GM21717 (cell line): ENCODE data around the gene SNX3.

Experiments
- ATAC-seq: cut with Tn5 transposase; IDR thresholded peaks from one replicate; pipeline ENCODE4 v1.9.1; 2021; ENCODE audit warnings: mild to moderate bottlenecking, moderate library complexity; ENCODE audit not compliant: unreplicated experiment

SNX3 gene

DNA sequence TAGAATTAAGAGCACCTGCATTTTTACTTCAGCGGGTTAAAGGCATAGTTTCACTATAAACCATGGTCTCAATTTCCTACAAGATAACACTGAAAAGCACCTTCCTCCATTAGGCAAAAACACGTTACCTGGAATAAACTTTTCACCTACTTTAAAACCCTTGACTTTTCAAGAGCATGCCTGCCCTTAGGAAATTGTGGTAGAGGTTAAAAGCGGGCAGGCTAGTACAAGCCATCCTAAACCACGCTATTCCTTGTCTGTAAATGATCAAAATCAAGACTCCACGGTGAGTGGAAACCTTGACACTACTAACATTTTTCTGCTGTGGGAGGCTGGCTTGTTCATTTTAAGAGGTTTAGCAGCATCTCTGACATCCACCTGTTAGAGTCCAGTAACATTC is 51.1 kb downstream of the SNX3 start:
- no peak for ATAC-seq

DNA sequence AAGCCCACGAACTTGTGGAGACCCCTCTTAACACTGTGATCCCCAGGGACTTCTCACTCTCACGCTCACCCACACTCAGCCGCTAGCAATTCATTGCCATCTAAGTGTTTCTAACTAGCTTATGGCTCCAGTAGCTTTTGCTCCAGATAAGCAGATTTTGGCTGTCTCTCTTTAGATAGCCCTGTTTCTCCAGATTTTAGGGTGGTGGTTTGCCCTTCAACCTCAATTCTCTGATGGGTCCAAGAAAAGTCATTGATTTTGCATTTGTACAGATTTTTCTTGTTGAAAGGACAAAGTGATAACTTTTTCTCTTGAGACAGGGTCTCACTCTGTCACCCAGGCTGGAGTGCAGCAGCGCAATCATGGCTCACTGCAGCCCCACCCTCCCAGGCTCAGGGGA is 53.8 kb downstream of the SNX3 start:
- no peak for ATAC-seq

GRCh38 chr6:108203189-108204112 is 57.4 kb downstream of the SNX3 start:
- ATAC-seq: no peak

GRCh38 chr6:108200631-108201030 is 60.2 kb downstream of the SNX3 start:
- no peak for ATAC-seq

DNA sequence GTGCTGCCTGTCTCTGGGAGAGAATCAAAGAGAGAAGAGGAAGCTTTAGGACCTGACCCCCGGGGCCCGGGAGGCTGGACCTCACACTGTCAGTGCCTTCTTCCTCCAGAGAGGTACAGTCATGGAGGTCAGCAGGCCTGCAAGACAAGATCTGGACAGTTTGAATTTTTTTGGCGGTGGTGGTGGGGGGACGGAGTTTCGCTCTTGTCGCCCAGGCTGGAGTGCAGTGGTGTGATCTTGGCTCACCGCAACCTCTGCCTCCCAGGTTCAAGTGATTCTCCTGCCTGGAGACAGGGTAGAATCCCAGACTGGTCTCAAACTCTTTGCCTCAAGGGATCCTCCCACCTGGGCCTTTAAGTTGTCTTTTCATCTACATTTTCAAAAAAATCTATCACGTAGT is 60.7 kb downstream of the SNX3 start:
- no peak for ATAC-seq

- no peak for ATAC-seq
Measured at GRCh38 chr6:108198761-108199498, 61.9 kb downstream of the SNX3 start.

DNA sequence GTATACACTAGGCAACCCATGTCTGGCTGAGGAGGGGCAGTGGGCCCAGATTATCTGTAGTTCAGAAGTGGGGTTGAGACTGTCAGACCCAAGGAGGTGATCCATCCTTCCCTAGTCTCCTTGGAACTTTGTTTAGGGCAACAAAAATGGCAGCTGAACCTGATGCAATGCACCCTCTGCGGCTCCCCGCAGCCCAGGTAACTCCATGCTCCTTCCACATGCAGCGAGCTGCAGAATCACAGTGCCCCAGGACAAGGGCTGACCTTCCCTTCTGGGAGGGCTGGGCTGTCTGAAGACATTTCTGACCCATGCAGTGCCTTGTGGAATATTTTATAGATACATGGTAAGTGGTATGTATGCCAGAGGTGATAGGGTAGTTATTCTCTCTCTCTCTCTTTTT is 65.6 kb downstream of the SNX3 start:
- no peak for ATAC-seq

- ATAC-seq: no peak
Measured at GRCh38 chr6:108194503-108194902, 66.3 kb downstream of the SNX3 start.

- ATAC-seq: no peak
Measured at GRCh38 chr6:108193835-108194234, 67.0 kb downstream of the SNX3 start.

- ATAC-seq: no peak
Measured at GRCh38 chr6:108193131-108193530, 67.7 kb downstream of the SNX3 start.

GRCh38 chr6:108187519-108187918 is 73.3 kb downstream of the SNX3 start:
- ATAC-seq: no peak

DNA sequence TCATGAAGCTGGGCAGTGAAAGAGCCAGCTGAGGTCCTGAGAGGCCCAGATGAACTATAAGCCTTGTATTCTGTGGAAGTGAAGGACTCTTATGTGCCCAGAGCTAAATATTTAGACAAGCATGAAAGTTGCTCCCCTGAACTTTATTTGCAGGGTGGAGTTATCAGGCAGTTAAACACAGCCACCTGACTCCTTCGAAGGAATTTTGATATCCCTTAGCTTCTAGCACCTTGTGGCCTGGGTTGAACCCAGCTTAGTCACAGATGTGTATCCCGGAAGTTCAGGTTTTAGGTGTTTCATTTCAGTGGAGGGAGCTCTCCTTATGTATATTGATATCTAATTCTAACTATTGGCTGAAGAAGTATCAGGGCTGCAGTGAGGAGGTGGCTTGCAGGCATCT is 74.6 kb downstream of the SNX3 start:
- no peak for ATAC-seq

DNA sequence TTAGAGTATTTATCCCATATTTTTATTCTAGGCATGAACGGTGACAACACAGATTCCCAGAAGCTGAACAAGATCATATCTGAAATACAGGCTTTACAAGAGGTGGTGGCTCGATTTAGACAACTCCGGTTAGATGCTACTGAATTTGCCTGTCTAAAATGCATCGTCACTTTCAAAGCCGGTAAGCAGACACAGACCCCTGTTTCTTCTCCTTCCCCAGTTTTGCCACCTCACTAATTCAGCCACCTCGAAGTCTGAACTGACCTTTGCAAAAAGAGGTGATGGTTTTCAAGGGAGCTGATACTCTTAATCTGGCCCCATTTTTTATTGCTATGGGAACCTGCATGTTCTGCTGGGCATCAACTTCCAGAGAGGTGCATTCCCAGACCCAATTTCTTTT is 80.1 kb downstream of the SNX3 start:
- ATAC-seq: no peak

- ATAC-seq: no peak
Measured at GRCh38 chr6:108180266-108180665, 80.6 kb downstream of the SNX3 start.

- ATAC-seq: no peak
Measured at GRCh38 chr6:108179741-108180140, 81.1 kb downstream of the SNX3 start.

DNA sequence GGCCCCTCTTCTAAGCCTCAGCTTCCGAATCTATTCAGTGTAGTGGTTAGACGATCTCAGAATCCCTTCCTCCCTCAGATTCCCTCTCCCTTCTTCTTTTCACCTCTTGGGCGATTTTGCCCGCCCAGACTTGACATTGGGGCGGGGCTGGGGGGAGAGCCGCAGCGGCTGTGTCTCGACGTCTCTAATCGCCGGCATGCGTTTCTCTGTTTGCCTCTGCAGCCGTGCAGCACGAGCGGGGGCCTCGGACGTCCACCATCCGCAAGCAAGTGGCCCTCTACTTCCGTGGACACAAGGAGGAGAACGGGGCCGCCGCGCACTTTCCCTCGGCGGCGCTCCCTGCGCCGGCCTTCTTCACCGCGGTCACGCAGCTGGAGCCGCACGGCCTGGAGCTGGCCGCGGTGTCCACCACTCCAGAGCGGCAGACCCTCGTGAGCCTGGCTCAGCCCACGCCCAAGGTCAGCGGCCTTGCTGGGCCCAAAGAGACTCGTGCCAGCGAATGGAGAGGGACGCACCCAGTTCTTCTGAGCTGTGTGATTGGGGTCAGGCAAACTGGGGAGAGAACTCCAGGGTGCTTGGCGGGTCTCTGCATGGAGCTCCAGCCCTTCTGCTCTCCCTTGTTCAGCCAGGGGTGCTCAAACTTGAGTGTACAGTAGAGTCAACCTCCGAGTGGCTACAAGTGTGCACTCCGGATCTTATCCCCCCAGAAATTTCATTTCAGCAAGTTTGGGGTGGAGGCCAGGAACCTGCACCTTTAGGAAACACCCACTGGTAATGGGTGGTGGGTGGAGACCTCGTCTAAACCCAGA is 84.4 kb downstream of the SNX3 start:
- ATAC-seq: no peak

- no peak for ATAC-seq
Measured at GRCh38 chr6:108175592-108176279, 85.1 kb downstream of the SNX3 start.

DNA sequence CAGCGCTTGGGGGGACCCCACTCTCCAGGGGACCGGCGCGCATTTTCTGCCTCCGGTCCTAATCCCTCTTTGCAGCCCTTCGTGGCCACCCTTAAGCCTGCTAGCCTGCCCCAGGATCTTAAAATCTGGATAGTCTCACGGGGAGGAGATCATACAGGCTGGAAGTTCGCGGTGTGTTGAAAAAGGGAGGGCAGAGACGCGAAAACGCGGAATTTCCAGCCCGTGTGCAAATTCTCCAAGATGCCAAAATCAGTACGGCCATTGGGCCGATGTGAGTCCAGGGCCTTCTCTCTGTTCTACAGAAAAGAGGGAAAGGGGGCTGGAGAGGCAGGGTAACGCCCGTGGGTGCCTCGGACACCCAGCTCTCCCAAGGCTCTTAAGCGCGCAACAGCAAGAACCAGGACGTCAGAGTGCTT is 85.7 kb downstream of the SNX3 start:
- ATAC-seq: no peak

DNA sequence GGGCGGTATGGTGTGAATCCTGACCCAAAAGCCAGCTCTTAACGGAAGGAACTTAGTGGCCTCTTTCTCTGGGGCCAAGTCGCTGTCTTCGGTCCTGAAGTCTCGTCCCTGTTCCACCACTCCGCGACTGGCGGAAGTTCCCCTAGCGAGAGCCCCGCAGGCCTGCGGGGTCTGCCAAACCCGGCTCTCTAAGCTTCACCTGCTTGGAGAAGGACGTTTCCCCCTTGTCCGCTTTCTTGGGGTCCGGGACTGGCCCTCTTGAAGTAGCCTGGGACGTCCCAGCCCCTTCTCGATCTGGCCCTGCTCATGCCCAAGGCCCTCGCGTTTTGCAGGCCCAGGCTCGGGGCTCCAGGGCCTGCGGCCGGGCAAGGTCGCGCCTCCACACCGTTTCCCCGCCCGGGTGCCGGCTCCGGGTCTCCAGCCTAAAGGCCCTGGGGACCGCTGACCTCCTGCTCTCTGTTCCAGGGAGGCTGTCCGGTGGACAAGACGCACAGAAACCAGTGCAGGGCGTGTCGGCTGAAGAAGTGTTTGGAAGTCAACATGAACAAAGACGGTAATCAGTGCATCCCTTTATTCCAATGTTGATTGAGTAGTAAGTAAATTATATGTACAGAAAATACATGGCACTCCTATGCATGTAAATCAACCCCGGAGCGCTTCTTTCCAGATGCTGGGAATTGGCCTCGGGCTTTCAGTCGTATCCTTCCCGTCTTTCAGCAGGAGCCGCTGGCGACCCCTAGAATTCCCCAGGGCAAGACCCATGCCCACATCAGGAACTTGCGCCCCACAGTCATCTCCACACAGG is 86.3 kb downstream of the SNX3 start:
- no peak for ATAC-seq
